ENCODE data around the gene HIKESHI. TPM values are rescaled to one million over a fixed set of nuclear protein-coding genes. Genes with fewer than 3 reads are reported as not detected.

Gene HIKESHI
- total and polyA plus RNA-seq, 3 donors from 2014 or later: 34.1 to 48.7 (median 38.1) TPM

GRCh38 chr11:86372041-86372440 lies 70.0 kb downstream of the HIKESHI start:
- Histone ChIP-seq H3K4me1 (no peaks in the 10 kb centered on the region), H3K27me3 (no peaks in the 10 kb centered on the region), H3K27ac (no peak overlapping the region), H3K4me3 (no peak overlapping the region), H3K36me3 (ENCODE audit: low read depth, missing control alignments) (no peaks in the 10 kb centered on the region), H3K9me3 (no peaks in the 10 kb centered on the region)
- intact Hi-C loops (cut with DNase I; ENCODE audit: low total_unique reads): no loop called here
- DNase-seq: no peak
- TF ChIP-seq CTCF (IDR thresholded peaks at IDR 0.05) (no peak), POLR2A (IDR thresholded peaks at IDR 0.05) (no peak)
- 97 to 100% methylated on average over 1 of the region's 1 CpG for WGBS, 2 donors

GRCh38 chr11:86372586-86372985 lies 70.5 kb downstream of the HIKESHI start:
- Histone ChIP-seq H3K4me1 (no peaks in the 10 kb centered on the region), H3K27me3 (no peaks in the 10 kb centered on the region), H3K27ac (no peak overlapping the region), H3K9me3 (no peaks in the 10 kb centered on the region), H3K4me3 (no peak overlapping the region), H3K36me3 (ENCODE audit: low read depth, missing control alignments) (no peaks in the 10 kb centered on the region)
- TF ChIP-seq POLR2A (IDR thresholded peaks at IDR 0.05) (no peak), CTCF (IDR thresholded peaks at IDR 0.05) (no peak)
- DNase-seq: no peak
- intact Hi-C loops (cut with DNase I; ENCODE audit: low total_unique reads): no loop called here

- DNase-seq: no peak
- intact Hi-C loops (cut with DNase I; ENCODE audit: low total_unique reads): no loop called here
- Histone ChIP-seq H3K36me3 (ENCODE audit: low read depth, missing control alignments) (no peaks in the 10 kb centered on the region), H3K27me3 (no peaks in the 10 kb centered on the region), H3K27ac (no peak overlapping the region), H3K9me3 (no peaks in the 10 kb centered on the region), H3K4me1 (no peaks in the 10 kb centered on the region), H3K4me3 (no peak overlapping the region)
- 38 to 68% methylated on average over 1 of the region's 1 CpG for WGBS, 2 donors
- no peak for TF ChIP-seq CTCF (IDR thresholded peaks at IDR 0.05)
- TF ChIP-seq POLR2A (IDR thresholded peaks at IDR 0.05): no peak
Observed at GRCh38 chr11:86374069-86374468, 72.0 kb downstream of the HIKESHI start.

GRCh38 chr11:86374586-86374985 lies 72.5 kb downstream of the HIKESHI start, which contains the start of gene CCDC81:
Gene CCDC81, plus strand, starts transcription at chr11:86374887. Its CDS starts 277 bp downstream, at chr11:86375164.
- TF ChIP-seq POLR2A (IDR thresholded peaks at IDR 0.05) (no peak), CTCF (IDR thresholded peaks at IDR 0.05) (no peak)
- Histone ChIP-seq H3K4me1 (no peaks in the 10 kb centered on the region), H3K9me3 (no peaks in the 10 kb centered on the region), H3K36me3 (ENCODE audit: low read depth, missing control alignments) (no peaks in the 10 kb centered on the region), H3K4me3 (peak within 1 kb of the TSS; percentile 5 to 16), H3K27me3 (no peaks in the 10 kb centered on the region), H3K27ac (no peak within 1 kb of the TSS)
- intact Hi-C loops (cut with DNase I; ENCODE audit: low total_unique reads): no loop called here
- DNase-seq: peak; percentile 43
- 5 to 13% methylated on average over 23 to 25 of the region's 25 CpGs for WGBS, 2 donors

GRCh38 chr11:86377972-86378371 lies 75.9 kb downstream of the HIKESHI start:
- no peak for DNase-seq
- no peaks in the 10 kb centered on the region for H3K4me1 ChIP-seq
- H3K9me3 ChIP-seq: no peaks in the 10 kb centered on the region
- TF ChIP-seq CTCF (IDR thresholded peaks at IDR 0.05) (no peak), POLR2A (IDR thresholded peaks at IDR 0.05) (no peak)
- no peaks in the 10 kb centered on the region for H3K36me3 ChIP-seq (ENCODE audit: low read depth, missing control alignments)
- no peak overlapping the region for H3K27ac ChIP-seq
- H3K4me3 ChIP-seq: no peak overlapping the region
- no peaks in the 10 kb centered on the region for H3K27me3 ChIP-seq
- intact Hi-C loops (cut with DNase I; ENCODE audit: low total_unique reads): no loop called here
